Ishikawa (cell line): ENCODE results near the gene SSU72.

Experiments
- EP300 ChIP-seq: IDR thresholded peaks from 2 replicates; pipeline ENCODE4 v1.6.1; 2012; ENCODE audit warnings: borderline replicate concordance
- TF ChIP-seq, protein P1 (sequence below): IDR thresholded peaks from 2 replicates; pipeline ENCODE4 v1.6.1; 2012; ENCODE audit warnings: low read depth, mild to moderate bottlenecking

DNA sequence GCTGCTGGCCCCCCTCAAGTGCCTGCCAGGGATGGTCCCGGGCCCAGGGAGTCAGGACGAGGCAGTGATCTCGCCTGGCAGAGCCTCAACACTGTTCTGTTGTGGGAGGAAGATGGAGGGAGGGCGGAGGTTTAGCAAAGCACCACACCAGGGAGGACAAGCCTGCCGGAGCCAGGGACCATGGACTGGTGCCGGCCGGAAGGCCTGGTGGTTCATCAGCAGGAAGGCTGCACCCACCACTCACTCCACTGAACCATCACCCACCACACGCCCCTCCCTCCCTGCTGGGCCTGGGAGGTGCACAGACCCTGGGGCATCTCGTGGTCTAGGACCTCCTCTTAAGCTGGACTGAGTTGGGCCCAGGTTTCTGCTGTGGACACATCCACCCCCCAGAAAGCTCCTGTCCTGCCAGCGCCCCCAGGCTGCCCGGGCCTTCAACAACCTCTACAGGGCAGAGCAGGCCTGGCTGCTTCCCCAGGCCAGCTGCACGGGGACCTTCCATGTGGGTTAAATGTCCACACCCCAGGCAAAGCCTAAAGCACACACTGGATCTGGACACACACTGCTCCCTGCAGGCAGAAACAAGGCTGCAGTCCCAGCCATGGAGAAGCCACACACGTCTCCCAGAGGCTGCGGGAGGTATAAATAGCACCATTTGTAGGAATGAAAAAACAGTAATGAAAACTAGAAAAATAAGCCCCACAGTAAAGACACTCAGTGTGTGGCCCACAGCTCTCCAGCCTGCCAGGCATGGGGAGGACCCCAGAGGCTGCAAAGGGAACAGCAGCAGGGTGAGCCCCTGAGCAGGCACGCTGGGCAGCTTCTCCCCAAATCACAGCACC lies 23.9 kb downstream of the SSU72 start:
- no peak for TF ChIP-seq EP300
- TF ChIP-seq, protein P1, sequence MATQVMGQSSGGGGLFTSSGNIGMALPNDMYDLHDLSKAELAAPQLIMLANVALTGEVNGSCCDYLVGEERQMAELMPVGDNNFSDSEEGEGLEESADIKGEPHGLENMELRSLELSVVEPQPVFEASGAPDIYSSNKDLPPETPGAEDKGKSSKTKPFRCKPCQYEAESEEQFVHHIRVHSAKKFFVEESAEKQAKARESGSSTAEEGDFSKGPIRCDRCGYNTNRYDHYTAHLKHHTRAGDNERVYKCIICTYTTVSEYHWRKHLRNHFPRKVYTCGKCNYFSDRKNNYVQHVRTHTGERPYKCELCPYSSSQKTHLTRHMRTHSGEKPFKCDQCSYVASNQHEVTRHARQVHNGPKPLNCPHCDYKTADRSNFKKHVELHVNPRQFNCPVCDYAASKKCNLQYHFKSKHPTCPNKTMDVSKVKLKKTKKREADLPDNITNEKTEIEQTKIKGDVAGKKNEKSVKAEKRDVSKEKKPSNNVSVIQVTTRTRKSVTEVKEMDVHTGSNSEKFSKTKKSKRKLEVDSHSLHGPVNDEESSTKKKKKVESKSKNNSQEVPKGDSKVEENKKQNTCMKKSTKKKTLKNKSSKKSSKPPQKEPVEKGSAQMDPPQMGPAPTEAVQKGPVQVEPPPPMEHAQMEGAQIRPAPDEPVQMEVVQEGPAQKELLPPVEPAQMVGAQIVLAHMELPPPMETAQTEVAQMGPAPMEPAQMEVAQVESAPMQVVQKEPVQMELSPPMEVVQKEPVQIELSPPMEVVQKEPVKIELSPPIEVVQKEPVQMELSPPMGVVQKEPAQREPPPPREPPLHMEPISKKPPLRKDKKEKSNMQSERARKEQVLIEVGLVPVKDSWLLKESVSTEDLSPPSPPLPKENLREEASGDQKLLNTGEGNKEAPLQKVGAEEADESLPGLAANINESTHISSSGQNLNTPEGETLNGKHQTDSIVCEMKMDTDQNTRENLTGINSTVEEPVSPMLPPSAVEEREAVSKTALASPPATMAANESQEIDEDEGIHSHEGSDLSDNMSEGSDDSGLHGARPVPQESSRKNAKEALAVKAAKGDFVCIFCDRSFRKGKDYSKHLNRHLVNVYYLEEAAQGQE, result no peak
